Activated CD8-positive, alpha-beta memory T cell treated with anti-CD3 and anti-CD28 coated beads, Interleukin-2, amount 10 ng/mL, durations not matched to agents 7 days and 5 days (primary cell): ENCODE results near the gene RAD51. TPM values are rescaled to one million over a fixed set of nuclear protein-coding genes. Genes with fewer than 3 reads are reported as not detected.

ENCODE experiments used
- ATAC-seq: fragments of 150-1000 bp; cut with Tn5 transposase; one replicate; pipeline ENCODE4 v1.10.0; 2021; ENCODE audit warnings: moderate library complexity
- CTCF ChIA-PET: fragments of 350-600 bp; sonication (Branson Sonifier 250); formaldehyde crosslinking; loops from one replicate; lab custom pipeline; 2021; ENCODE audit warnings: antibody characterized with exemption; lab: Charles Lee
- DNase-seq: peaks from one replicate; pipeline ENCODE4 v3.0.0-alpha.2; 2020
- H3K27ac Mint-ChIP-seq: one replicate; pipeline ENCODE4 v1.8.0; 2021; ENCODE audit warnings: mild to moderate bottlenecking, mixed read lengths
- H3K27me3 Mint-ChIP-seq: one replicate; pipeline ENCODE4 v1.8.0; 2021; ENCODE audit warnings: mixed read lengths
- H3K36me3 Mint-ChIP-seq: one replicate; pipeline ENCODE4 v1.8.0; 2021; ENCODE audit warnings: mild to moderate bottlenecking, mixed read lengths
- H3K4me1 Mint-ChIP-seq: one replicate; pipeline ENCODE4 v1.8.0; 2021; ENCODE audit warnings: mixed read lengths
- H3K4me3 Mint-ChIP-seq: one replicate; pipeline ENCODE4 v1.8.0; 2021; ENCODE audit warnings: mild to moderate bottlenecking, moderate library complexity, mixed read lengths
- H3K9me3 Mint-ChIP-seq: one replicate; pipeline ENCODE4 v1.8.0; 2022; ENCODE audit warnings: low read depth, mixed read lengths
- total RNA-seq, 2 experiments: library from RNA; stranded (reverse); gene quantifications; one replicate each; pipeline ENCODE4 v1.2.3, GENCODE V29; 2021

The RAD51 gene
- total RNA-seq, 2 experiments from 2014 or later = 73.0 to 83.3 TPM

DNA sequence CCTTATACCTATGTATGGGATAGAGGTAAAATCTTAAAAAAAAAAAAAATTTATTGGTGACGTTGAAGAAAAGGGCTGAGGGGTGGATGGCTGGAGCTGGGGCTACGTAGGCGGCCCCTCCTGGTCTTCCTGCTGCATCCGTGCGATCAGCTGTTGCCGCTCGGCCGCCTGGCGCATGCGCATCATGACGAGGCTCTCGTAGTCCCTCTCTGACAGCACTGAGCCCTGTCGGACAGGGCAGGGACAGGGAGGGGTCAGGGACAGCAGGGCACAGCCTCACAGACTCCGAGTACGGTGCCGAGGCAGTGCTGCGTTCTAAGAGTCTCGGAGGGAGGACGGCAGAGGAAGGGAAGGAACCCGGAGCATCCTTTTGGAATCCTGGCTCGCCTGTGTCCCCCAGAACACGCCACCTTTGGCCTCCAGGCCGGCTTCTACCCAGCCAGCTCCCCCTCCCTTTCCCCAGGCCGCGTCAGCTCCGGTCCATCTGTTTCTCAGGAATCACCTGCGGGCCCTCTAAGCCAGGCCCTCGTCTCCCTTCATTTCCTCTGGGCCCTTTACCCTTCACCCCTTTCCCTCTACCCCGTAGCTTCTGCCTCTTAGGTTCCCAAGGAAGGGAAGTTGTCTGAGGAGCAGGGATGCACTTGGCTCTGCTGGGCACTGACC, 73.0 kb downstream of the RAD51 start:
- Mint-ChIP-seq H3K4me3 (no peak overlapping the region), H3K27ac (no peak overlapping the region), H3K4me1 (peaks cover 50% of the 10 kb centered on the region), H3K36me3 (peaks cover 3% of the 10 kb centered on the region), H3K9me3 (no peaks in the 10 kb centered on the region), H3K27me3 (no peaks in the 10 kb centered on the region)
- ATAC-seq (no peak), DNase-seq (no peak)
- CTCF ChIA-PET = interaction anchor here (0.9 to 1.4 kb wide), 4 partner anchors 16 to 36 kb away, joined by 3 to 5 read pairs (median 4); no protein-coding TSS in a partner anchor

DNA sequence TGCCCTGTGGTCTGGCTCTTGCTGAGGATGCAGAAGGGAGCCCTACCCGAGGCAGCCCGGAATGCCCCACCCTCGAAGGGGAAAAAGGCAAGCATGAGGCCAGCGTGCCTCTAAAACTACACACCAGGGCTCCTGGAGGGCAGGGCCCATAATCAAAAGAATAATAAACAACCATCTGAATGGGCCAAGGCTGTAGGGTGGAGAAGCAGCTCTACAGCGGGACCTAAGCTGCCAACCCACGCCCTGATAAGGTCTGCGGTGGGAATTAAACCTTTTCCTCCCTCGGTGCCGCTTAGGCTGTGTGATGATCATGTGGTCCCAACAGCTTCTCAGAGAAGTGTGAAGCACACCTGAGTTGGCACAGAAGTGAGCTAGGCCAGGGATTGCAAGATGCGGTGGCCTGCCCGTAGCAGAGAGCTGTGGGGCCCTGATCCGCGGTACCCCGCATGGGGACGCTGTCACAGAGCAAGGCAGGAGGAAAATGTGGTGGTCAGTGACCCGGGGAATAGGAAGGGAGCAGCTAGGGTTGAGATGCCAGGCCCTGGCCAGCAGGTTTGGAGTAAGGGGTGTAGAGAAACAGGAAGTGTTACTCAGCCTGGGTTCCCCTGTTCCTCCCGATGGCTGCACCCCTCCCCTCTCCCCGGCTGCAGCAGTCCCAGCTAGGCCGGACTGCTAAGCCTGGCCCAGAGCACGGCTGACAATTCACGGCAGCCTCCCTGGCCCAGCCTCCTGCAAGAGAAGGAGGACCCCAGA, 73.7 kb downstream of the RAD51 start:
- Mint-ChIP-seq H3K27ac (peak overlapping the region; percentile 85), H3K9me3 (no peaks in the 10 kb centered on the region), H3K36me3 (peaks cover 3% of the 10 kb centered on the region), H3K4me3 (no peak overlapping the region), H3K27me3 (no peaks in the 10 kb centered on the region), H3K4me1 (peaks cover 44% of the 10 kb centered on the region)
- CTCF ChIA-PET = interaction anchor here (0.9 to 2.1 kb wide), 5 partner anchors 14 to 35 kb away, joined by 3 to 13 read pairs (median 4); no protein-coding TSS in a partner anchor
- no peak for DNase-seq
- ATAC-seq = no peak

DNA sequence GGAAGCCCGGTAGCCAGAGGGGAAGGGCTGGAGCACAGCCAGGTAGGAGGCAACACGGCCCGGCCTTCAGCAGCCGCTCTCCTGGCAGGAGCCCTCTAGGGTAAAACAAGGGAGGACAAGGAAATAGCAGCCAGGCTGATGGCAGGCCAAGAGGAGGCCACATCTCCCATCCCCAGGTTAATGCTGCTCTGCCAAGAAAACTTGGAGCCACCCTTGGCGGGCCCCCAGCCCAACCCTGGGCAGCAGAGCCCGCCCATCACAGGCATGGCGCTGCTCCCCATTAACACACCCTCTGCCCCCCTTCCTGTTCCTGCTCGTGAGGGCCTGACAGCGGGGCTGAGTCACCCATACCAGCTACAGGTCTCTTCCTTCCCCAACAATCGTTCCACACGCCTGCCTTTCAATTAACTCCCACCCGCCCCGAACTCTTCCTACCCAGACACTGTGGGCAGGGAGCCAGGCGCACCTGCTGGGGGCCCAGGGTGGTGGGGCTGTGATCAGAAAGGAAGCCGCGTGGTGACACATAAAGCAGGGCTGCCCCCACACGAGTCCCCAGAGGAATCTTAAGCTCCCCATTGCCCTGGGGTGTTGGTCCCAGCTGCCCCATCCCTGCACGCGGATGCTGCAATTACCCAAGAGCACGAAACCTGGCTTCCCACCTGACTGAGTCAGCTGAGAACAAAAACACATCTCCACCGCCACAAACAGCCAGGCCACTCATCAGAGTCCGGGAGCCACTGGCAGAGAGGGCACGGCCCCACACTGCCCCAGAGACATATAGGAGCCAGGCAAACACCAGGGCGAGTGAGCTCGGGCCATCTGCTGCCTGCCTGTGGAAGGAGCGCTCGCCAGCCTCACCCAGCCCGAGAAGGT, 74.5 kb downstream of the RAD51 start, which contains the start of gene C15orf62:
C15orf62 (plus strand) TSS at position 707 of the 873 bp plus-strand sequence. CDS start 516 bp downstream, outside the sequence.
- Mint-ChIP-seq H3K9me3 (no peaks in the 10 kb centered on the region), H3K4me1 (peaks cover 41% of the 10 kb centered on the region), H3K27me3 (no peaks in the 10 kb centered on the region), H3K4me3 (no peak within 1 kb of the TSS), H3K27ac (peak within 1 kb of the TSS; percentile 85), H3K36me3 (peaks cover 3% of the 10 kb centered on the region)
- DNase-seq (peak; percentile 64), ATAC-seq (peak; percentile 43)
- CTCF ChIA-PET = interaction anchor here (1.2 to 2.1 kb wide), 3 partner anchors 10 to 18 kb away, joined by 5 to 13 read pairs (median 5); no protein-coding TSS in a partner anchor

DNA sequence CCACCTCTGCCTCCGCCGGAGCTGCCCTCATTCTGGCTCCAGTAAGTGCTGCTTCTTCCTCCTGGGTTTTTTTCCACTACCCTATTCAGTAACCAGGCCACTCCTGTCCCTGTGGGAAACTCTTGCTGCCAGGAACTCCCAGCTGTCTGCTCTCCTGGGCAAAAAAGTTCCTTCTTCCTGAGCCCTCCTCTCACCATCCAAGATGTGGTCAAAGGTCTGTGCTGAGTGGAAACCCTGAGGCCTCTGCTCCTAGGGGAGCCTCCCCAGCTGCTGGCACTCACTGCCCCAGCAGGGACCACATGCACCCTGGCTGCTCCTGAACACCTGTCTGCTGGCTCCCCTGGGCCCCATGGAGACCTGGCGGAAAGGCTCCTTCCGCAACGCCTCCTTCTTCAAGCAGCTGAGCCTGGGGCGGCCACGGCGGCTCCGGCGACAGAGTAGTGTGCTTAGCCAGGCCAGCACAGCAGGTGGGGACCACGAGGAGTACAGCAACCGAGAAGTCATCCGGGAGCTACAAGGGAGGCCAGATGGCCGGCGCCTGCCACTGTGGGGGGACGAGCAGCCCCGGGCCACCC, 75.3 kb downstream of the RAD51 start:
- Mint-ChIP-seq H3K4me3 (no peak overlapping the region), H3K4me1 (peaks cover 34% of the 10 kb centered on the region), H3K27me3 (no peaks in the 10 kb centered on the region), H3K27ac (peak overlapping the region; percentile 63), H3K36me3 (peaks cover 7% of the 10 kb centered on the region), H3K9me3 (no peaks in the 10 kb centered on the region)
- ATAC-seq = no peak
- DNase-seq = no peak
- CTCF ChIA-PET = interaction anchor here (1.2 to 2.1 kb wide), 2 partner anchors 11 to 12 kb away, joined by 5 to 13 read pairs; no protein-coding TSS in a partner anchor

DNA sequence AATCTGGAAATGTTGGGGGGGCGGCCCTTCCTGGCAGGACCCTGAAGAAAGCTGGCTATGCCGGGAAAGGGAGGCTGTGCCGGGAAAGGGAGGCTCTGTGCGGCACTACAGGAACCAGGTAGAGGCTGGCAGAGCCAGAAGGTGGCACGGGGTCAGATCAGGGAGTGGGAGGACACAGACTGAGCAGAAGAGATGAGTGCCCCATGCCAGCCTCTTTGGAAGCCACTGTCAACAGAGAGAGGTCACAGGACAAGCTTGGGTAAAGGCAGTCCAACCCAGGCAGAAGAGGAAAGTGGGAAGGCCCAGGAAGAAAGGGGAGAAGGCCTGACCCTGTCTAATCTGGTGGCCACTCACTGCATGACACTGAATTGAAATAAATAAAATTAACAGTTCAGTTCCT, 76.3 kb downstream of the RAD51 start:
- H3K36me3 Mint-ChIP-seq = peaks cover 7% of the 10 kb centered on the region
- peaks cover 24% of the 10 kb centered on the region for H3K4me1 Mint-ChIP-seq
- no peak overlapping the region for H3K4me3 Mint-ChIP-seq
- no peak for ATAC-seq
- no peak for DNase-seq
- no peak overlapping the region for H3K27ac Mint-ChIP-seq
- CTCF ChIA-PET = no interaction called here
- no peaks in the 10 kb centered on the region for H3K27me3 Mint-ChIP-seq
- H3K9me3 Mint-ChIP-seq = no peaks in the 10 kb centered on the region

DNA sequence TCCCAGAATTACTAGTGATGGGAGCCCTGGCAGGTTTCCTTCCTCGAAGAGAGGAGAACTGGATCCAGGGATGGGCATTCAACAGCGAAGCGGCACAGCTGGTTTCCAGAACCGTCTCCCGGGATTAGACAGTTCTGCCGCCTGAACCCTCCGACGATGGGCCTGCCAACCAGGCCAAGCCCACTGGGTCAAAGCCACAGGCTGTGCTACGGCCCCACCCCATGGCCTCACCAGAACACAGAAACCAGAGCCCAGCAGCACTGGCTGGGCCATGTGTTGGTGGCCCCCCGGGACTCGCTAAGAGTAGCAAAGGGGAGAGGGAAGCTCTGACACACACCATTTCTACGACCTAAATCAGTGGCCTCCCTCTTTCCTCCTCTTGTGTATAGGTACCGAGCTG, 77.0 kb downstream of the RAD51 start:
- no peaks in the 10 kb centered on the region for H3K9me3 Mint-ChIP-seq
- DNase-seq = no peak
- H3K36me3 Mint-ChIP-seq = peaks cover 13% of the 10 kb centered on the region
- CTCF ChIA-PET = no interaction called here
- H3K4me1 Mint-ChIP-seq = peaks cover 28% of the 10 kb centered on the region
- ATAC-seq = no peak
- H3K4me3 Mint-ChIP-seq = no peak overlapping the region
- no peak overlapping the region for H3K27ac Mint-ChIP-seq
- no peaks in the 10 kb centered on the region for H3K27me3 Mint-ChIP-seq

DNA sequence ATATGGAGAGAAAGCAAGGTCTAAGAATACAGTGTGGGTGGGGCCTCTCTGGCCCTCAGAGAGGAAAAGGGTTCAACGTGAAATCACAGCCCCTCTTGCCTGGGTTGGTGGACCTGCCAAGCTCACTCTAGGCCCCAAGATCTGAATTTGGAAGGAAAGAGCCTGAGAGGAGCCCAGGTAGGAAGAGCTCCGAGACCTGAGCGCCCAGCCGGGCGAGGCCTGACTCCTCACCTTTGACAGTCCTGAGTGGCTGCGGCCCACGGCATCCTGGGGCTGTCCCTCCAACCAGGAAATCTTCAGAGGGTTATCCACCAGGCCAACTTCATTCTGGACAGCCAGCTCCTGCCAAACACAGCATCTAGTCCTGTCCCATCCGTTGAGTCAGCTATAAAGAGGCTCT, 78.5 kb downstream of the RAD51 start:
- DNase-seq (no peak), ATAC-seq (no peak)
- Mint-ChIP-seq H3K4me1 (peaks cover 26% of the 10 kb centered on the region), H3K36me3 (peaks cover 13% of the 10 kb centered on the region), H3K4me3 (no peak overlapping the region), H3K27me3 (no peaks in the 10 kb centered on the region), H3K9me3 (no peaks in the 10 kb centered on the region), H3K27ac (no peak overlapping the region)
- CTCF ChIA-PET = interaction anchor here (0.7 to 1.5 kb wide), 3 partner anchors 9 to 204 kb away, joined by 3 to 6 read pairs (median 5); partner anchors contain the start of gene RPUSD2

- H3K36me3 Mint-ChIP-seq = peaks cover 13% of the 10 kb centered on the region
- DNase-seq (no peak), ATAC-seq (no peak)
- H3K27me3 Mint-ChIP-seq = no peaks in the 10 kb centered on the region
- H3K4me1 Mint-ChIP-seq = peaks cover 23% of the 10 kb centered on the region
- no peak overlapping the region for H3K4me3 Mint-ChIP-seq
- CTCF ChIA-PET = interaction anchor here (1.5 kb wide), 1 partner anchor 9 kb away, joined by 5 read pairs; no protein-coding TSS in a partner anchor
- H3K9me3 Mint-ChIP-seq = no peaks in the 10 kb centered on the region
- H3K27ac Mint-ChIP-seq = no peak overlapping the region
These were observed 78.9 kb downstream of the RAD51 start for GRCh38 chr15:40773902-40774301.

DNA sequence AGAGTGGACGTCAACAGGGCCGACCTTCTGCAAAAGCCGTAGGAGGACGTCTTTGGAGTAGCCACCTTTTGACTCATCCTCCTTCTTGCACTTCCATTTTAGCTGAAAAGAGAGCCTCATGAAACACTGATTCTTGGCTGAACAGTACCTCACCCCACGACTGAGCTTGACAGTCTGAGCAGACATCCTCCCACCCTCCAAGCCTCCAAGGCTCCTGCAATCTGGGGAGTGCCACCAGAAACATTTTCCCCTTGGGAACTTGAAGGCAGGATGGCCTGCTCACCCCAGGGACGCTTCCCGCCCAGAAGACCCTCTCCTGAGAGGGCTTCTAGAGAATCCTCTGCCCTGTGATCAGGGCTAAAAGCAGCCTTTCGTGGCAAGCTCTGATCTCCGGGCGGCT, 80.0 kb downstream of the RAD51 start:
- H3K36me3 Mint-ChIP-seq = peaks cover 15% of the 10 kb centered on the region
- CTCF ChIA-PET = no interaction called here
- H3K4me1 Mint-ChIP-seq = peaks cover 18% of the 10 kb centered on the region
- H3K4me3 Mint-ChIP-seq = no peak overlapping the region
- no peaks in the 10 kb centered on the region for H3K27me3 Mint-ChIP-seq
- H3K9me3 Mint-ChIP-seq = no peaks in the 10 kb centered on the region
- DNase-seq (no peak), ATAC-seq (no peak)
- H3K27ac Mint-ChIP-seq = no peak overlapping the region

GRCh38 chr15:40775740-40776536, 81.0 kb downstream of the RAD51 start:
- Mint-ChIP-seq H3K36me3 (peaks cover 14% of the 10 kb centered on the region), H3K27me3 (no peaks in the 10 kb centered on the region), H3K9me3 (no peaks in the 10 kb centered on the region), H3K4me1 (peaks cover 15% of the 10 kb centered on the region), H3K4me3 (no peak overlapping the region), H3K27ac (no peak overlapping the region)
- ATAC-seq (no peak), DNase-seq (no peak)
- CTCF ChIA-PET = interaction anchor here (0.8 to 2.5 kb wide), 2 partner anchors 32 to 99 kb away, joined by 4 to 8 read pairs; no protein-coding TSS in a partner anchor

- CTCF ChIA-PET = interaction anchor here (0.8 to 2.5 kb wide), 2 partner anchors 32 to 99 kb away, joined by 4 to 8 read pairs; no protein-coding TSS in a partner anchor
- peaks cover 14% of the 10 kb centered on the region for H3K36me3 Mint-ChIP-seq
- peak; percentile 63 for DNase-seq
- ATAC-seq = peak; percentile 82
- H3K4me1 Mint-ChIP-seq = peaks cover 15% of the 10 kb centered on the region
- peak overlapping the region; percentile 66 for H3K27ac Mint-ChIP-seq
- no peak overlapping the region for H3K4me3 Mint-ChIP-seq
- H3K9me3 Mint-ChIP-seq = no peaks in the 10 kb centered on the region
- no peaks in the 10 kb centered on the region for H3K27me3 Mint-ChIP-seq
These were observed 81.7 kb downstream of the RAD51 start for GRCh38 chr15:40776537-40777141.
